Daoy (cell line): ENCODE measurements around the gene CCDC50. TPM values are rescaled to one million over a fixed set of nuclear protein-coding genes. Genes with fewer than 3 reads are reported as not detected.

Source experiments
- DNase-seq: peaks from one replicate; pipeline ENCODE4 v3.0.0-alpha.2; 2015; ENCODE audit warnings: low read depth
- total RNA-seq: library from RNA; depleted of rRNA; stranded (reverse); fragments of >200 nt; shearing (Covaris generic); gene quantifications from 2 replicates; pipeline ENCODE4 v1.2.3, GENCODE V29; 2014

The CCDC50 gene
- total RNA-seq, 1 experiment from 2014 or later = 151 TPM

DNA sequence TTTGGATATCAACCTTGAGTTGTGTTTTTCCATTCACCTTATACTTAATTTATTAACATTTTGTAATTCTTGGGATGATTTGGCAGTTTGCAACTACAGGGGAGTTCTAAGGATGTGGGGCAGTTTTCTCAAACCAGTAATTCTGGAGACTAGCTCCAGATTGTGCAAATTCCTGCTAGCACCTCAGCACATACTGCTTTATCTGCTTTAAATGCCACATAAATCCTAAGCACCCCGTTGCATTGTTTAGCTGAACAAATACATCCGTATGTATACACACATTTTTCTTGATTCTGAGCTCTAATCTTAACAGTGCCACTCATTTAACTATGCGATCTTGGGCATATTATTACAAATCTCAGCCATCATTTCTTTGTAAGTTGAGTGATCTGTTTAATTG, 18.0 kb downstream of the CCDC50 start:
- no peak for DNase-seq

DNA sequence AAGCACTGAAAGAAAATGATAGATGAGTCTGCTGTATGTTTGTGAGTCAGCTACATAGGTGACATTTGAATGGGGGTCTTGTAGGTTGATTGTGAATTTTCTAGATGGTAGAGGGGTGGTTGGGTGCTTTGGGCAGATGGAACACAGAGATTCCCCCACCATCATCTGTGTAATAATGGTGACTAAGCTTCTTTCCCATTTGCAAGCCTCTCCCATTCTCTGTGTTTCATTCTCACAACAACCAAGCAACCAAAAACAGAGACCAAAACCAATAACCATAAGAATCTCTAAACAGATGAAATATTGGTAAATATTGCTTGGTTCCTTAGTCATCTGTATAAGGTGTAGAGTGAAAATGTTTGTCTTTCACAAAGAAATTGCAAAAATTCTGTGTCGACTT, 18.9 kb downstream of the CCDC50 start:
- no peak for DNase-seq

DNA sequence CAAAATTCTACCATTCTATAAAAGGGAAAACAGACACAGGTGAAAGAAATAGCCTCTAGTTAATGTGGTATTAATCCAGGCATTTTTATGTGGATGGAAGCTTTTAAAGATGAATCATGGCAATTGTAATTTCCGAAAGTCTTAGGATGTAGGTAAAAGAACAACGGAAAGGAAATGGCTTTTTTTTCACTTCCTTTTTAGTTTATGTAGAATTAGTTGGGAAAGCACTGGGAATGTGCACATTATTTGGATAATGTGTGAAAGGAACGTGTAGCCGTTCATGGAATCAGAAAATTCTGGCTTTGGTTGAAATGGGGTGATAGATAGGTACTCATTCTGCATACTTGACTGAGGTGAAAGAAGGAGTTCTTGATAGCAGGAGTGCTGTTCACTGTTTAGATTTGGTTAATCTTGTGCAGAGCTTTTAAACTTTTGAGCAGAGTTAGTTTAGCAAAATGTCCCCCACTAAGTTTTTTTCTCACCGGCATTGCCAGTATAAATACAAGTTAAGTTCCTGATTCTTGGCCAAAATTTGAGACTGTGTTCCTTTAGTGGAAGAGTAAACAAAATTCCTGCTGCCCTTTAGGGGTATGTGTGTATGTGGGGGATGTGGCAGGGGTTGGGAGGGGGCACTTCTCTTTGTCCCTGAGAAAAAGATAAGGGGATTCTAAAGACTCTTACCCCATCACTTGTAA, 21.3 kb downstream of the CCDC50 start:
- peak; percentile 17 for DNase-seq

DNA sequence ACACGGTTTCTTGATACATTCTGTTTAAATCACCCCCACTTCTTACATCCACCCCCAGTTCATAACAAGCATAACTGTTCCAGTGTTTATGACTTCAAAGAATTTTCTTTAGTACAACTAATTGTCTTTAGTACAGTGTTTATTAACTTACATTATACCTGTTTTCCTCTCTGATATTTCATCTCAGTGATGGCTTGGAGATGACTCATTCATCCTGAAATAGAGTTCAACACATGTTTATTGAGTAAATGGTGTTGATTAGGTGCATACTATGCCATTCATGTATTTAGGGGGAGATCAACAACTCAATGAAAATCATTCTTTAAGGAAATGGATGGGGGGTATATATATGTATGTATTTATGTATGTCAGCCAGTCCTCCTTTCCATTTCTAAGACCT, 22.8 kb downstream of the CCDC50 start:
- no peak for DNase-seq

- no peak for DNase-seq
Observed at GRCh38 chr3:191353022-191353777, 24.0 kb downstream of the CCDC50 start.

GRCh38 chr3:191355406-191355805, 26.2 kb downstream of the CCDC50 start:
- DNase-seq = no peak

DNA sequence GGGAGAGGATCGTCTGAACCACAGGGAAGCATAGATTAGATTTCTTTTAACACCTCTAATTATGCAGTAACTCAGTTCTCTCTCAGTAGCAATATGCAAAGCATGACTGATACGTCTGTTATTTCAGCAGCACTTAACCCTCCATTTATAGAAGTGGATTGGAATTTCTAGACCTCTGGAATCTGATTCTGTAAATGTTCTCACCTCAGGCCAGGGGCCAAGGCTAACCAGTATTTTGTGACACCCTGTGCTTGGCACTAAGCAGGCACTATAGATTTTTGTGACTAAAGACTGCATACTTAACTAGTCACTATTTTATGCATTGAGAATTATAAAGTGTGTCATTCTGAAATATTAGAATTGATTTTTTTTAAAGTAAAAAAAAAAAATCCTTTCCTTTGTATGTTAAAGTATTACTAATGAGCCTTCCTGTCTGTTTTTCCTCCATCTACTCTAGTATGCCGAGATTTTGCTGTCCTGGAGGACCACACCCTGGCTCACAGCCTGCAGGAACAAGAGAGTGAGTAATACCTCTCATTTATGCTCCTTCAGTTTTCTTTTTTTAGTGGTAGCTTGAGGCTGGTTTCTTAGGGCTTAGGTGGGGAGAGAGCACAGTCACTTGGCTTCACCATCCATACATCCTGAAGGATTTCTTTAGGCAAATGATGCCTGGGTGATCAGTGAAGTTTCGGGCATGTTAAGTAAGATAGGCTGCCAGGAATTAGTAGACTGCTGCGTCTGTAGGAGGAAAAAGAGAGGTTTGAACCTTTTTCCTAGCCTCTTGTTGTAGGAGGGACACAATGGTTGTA, 27.6 kb downstream of the CCDC50 start:
- peak; percentile 70 for DNase-seq

- DNase-seq = no peak
Observed at GRCh38 chr3:191357909-191358308, 28.7 kb downstream of the CCDC50 start.

GRCh38 chr3:191358929-191359328, 29.7 kb downstream of the CCDC50 start:
- DNase-seq = no peak

DNA sequence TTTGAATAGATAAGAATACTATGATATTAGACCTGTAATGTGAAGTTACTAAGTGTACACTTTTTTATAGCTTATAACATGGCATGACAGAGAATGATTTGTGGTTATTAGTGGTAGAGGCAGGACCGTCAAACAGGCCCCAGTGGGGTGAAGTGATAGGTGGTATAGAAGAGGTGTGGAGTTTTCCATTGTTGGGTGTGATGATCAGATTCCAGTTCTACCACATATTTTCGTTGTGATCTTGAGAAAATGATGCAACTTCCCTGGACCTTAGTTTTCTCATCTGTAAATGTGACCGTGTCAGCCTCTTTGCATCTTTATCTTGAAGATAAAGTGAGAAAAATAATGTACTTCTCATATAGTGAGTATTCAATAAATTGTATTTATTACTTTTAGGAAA, 31.4 kb downstream of the CCDC50 start:
- DNase-seq = no peak

- no peak for DNase-seq
Observed at GRCh38 chr3:191361456-191361855, 32.3 kb downstream of the CCDC50 start.

DNA sequence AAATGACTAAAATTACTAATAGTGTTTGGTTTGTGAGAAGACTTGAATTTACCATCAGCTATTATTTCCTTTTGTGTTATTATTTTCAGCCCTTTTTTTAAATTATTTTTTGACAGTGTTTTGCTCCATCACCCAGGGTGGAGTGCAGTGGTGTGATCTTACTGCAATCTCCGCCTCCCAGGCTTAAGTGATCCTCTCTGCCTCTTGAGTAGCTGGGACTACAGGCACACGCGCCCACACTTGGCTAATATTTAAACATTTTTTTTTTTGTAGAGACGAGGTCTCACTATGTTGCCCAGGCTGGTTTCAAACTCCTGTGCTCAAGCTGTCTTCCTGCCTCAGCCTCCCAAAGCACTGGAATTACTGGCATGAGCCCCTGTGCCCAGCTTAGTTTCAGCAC, 32.8 kb downstream of the CCDC50 start:
- DNase-seq = no peak

DNA sequence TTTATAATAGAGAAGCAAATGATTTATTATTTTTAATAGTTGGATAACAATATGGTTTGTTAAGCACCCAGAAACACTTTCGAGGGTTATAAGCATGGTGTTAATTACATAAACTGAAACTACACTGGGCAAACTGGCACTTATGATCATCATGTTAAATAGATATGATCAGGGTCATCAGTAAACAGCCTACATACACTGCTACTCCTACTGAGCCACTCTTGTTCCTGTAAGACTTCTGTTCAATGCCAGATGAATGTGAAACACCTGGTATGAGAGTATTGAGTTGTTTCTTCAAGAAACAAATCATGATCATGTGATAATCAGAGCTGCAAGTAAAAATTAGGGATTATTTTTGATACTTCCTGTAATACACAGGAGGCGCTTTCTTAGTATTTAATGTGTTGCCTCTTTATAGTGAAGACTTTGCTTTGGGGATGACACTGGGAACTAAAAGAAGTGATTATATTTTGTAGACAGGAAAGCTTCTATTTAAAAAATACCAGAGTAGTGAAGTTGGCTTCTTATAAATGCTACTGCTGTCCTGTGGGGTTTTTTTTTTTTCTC, 33.4 kb downstream of the CCDC50 start:
- no peak for DNase-seq

- no peak for DNase-seq
Observed at GRCh38 chr3:191363221-191363620, 34.0 kb downstream of the CCDC50 start.

GRCh38 chr3:191366675-191367074, 37.5 kb downstream of the CCDC50 start:
- DNase-seq = peak; percentile 32

GRCh38 chr3:191368755-191369615, 39.8 kb downstream of the CCDC50 start:
- no peak for DNase-seq

GRCh38 chr3:191369616-191370010, 40.4 kb downstream of the CCDC50 start:
- DNase-seq = no peak

GRCh38 chr3:191372122-191372521, 42.9 kb downstream of the CCDC50 start:
- DNase-seq = no peak

GRCh38 chr3:191373327-191373726, 44.1 kb downstream of the CCDC50 start:
- DNase-seq = no peak

DNA sequence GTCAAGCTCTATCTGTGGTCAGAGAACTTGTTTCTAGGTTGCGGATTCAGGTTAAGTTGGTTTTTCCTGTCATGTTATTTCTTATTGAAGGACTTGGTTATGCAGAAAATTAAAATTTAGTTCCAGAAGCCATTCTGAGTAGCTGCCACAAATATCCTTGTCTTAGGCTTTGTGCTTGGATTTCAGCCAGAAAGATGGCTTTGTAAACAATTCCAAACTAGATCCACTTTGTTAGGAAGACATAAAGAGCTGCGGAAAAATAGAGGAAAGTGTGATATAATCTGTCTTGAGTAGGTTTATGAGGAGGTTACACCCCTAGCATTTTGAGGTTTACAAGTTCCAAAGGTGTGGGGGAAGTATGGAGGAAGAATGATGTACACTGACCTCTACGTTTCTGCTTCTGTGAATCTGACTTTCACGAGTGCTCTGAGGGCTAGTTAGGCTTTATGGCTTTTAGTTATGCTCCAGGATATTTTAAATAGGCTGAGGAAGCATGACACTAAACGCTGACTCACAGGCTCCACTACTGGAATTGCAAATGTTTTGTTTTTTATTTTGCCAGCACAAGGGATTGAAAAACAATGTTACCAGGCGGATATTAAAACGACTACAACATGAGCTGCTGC, 47.4 kb downstream of the CCDC50 start:
- peak; percentile 58 for DNase-seq
